ENCODE measurements around the gene FBP2.
"Not testable (repeated sequence)": the region's sequence is repeated elsewhere in the genome, so short reads cannot be mapped to it uniquely, and the experiment has no call there.

The FBP2 gene

GRCh38 chr9:94603259-94604160 is 9.9 kb upstream of the FBP2 start:
- DNase-seq, result peak; percentile 62

- no peak for DNase-seq
Measured at GRCh38 chr9:94602666-94603065, 9.0 kb upstream of the FBP2 start.

- DNase-seq, result no peak
Measured at GRCh38 chr9:94600715-94601114, 7.1 kb upstream of the FBP2 start.

GRCh38 chr9:94600258-94600657 is 6.6 kb upstream of the FBP2 start:
- DNase-seq, result no peak

- no peak for DNase-seq
Measured at GRCh38 chr9:94599102-94599501, 5.5 kb upstream of the FBP2 start.

GRCh38 chr9:94592683-94593082 is 941 bp downstream of the FBP2 start:
- DNase-seq, result not testable (repeated sequence)

- no peak for DNase-seq
Measured at GRCh38 chr9:94591876-94592275, 1.7 kb downstream of the FBP2 start.

- not testable (repeated sequence) for DNase-seq
Measured at GRCh38 chr9:94591046-94591545, 2.5 kb downstream of the FBP2 start.

- DNase-seq, result no peak
Measured at GRCh38 chr9:94588681-94589080, 4.9 kb downstream of the FBP2 start.

- no peak for DNase-seq
Measured at GRCh38 chr9:94586814-94587213, 6.8 kb downstream of the FBP2 start.

GRCh38 chr9:94586316-94586715 is 7.3 kb downstream of the FBP2 start:
- DNase-seq, result no peak

GRCh38 chr9:94584555-94584954 is 9.1 kb downstream of the FBP2 start:
- DNase-seq, result peak; percentile 4

GRCh38 chr9:94581728-94582127 is 11.9 kb downstream of the FBP2 start:
- no peak for DNase-seq

- no peak for DNase-seq
Measured at GRCh38 chr9:94577571-94577970, 16.1 kb downstream of the FBP2 start.

- DNase-seq, result no peak
Measured at GRCh38 chr9:94577036-94577435, 16.6 kb downstream of the FBP2 start.

- no peak for DNase-seq
Measured at GRCh38 chr9:94576131-94576530, 17.5 kb downstream of the FBP2 start.

GRCh38 chr9:94568972-94569712 is 24.5 kb downstream of the FBP2 start:
- DNase-seq, result no peak

GRCh38 chr9:94568250-94568889 is 25.3 kb downstream of the FBP2 start:
- no peak for DNase-seq

- no peak for DNase-seq
Measured at GRCh38 chr9:94567271-94567670, 26.4 kb downstream of the FBP2 start.

GRCh38 chr9:94566550-94566949 is 27.1 kb downstream of the FBP2 start:
- DNase-seq, result no peak

- not testable (repeated sequence) for DNase-seq
Measured at GRCh38 chr9:94564279-94564678, 29.3 kb downstream of the FBP2 start.

- no peak for DNase-seq
Measured at GRCh38 chr9:94563548-94563947, 30.1 kb downstream of the FBP2 start.

- no peak for DNase-seq
Measured at GRCh38 chr9:94560237-94560636, 33.4 kb downstream of the FBP2 start.
